PC-9 (cell line): ENCODE data around the gene ENGASE. TPM values are rescaled to one million over a fixed set of nuclear protein-coding genes. Genes with fewer than 3 reads are reported as not detected.

Source experiments
- BruUV-seq: library from RNA; stranded (reverse); fragments of 400-500 nt; replicated peaks from 2 replicates; lab custom pipeline; 2021; lab: Mats Ljungman, UMichigan
- CTCF ChIA-PET: fragments of 300-600 bp; sonication (Branson Sonifier 250); formaldehyde crosslinking; loops from one replicate; lab custom pipeline; 2022; ENCODE audit warnings: antibody characterized with exemption; lab: Charles Lee
- POLR2A ChIA-PET: fragments of 300-600 bp; sonication (Branson Sonifier 250); formaldehyde crosslinking; loops from one replicate; lab custom pipeline; 2022; ENCODE audit warnings: antibody characterized with exemption; ENCODE audit not compliant: unreplicated experiment; lab: Charles Lee
- DNase-seq, 2 experiments: peaks; one replicate each; pipeline versions ENCODE4 v3.0.0 to v3.0.0-alpha.2; 2015 to 2022; ENCODE audit warnings: mixed read lengths in 1 of 2
- H2AFZ ChIP-seq: fragments of 200-600 bp; sonication (generic); 2 replicates; pipeline ENCODE4 v1.8.1; 2017; ENCODE audit warnings: antibody characterized with exemption
- H3F3A ChIP-seq: fragments of 200-600 bp; sonication (generic); 2 replicates; pipeline ENCODE4 v1.8.1; 2017; ENCODE audit warnings: antibody characterized with exemption, mild to moderate bottlenecking, low read depth; ENCODE audit not compliant: insufficient read depth
- H3K27ac ChIP-seq: fragments of 200-600 bp; sonication (generic); 2 replicates; pipeline ENCODE4 v1.6.1; 2016; ENCODE audit warnings: mixed run types
- H3K27me3 ChIP-seq: fragments of 200-600 bp; sonication (generic); 2 replicates; pipeline ENCODE4 v1.6.1; 2016; ENCODE audit warnings: low read depth, mixed run types; ENCODE audit not compliant: insufficient read depth
- H3K36me3 ChIP-seq: fragments of 200-600 bp; sonication (generic); 2 replicates; pipeline ENCODE4 v1.6.1; 2016; ENCODE audit warnings: low read depth, mixed run types
- H3K4me1 ChIP-seq: fragments of 200-600 bp; sonication (generic); replicated peaks from 2 replicates; pipeline ENCODE4 v1.6.1; 2016; ENCODE audit warnings: mixed run types; ENCODE audit not compliant: insufficient read depth
- H3K4me2 ChIP-seq: fragments of 200-600 bp; sonication (generic); 2 replicates; pipeline ENCODE4 v1.6.1; 2017; ENCODE audit warnings: mixed run types
- H3K4me3 ChIP-seq: fragments of 200-600 bp; sonication (generic); 2 replicates; pipeline ENCODE4 v1.6.1; 2016; ENCODE audit warnings: mixed run types
- H3K79me2 ChIP-seq: fragments of 200-600 bp; sonication (generic); 2 replicates; pipeline ENCODE4 v1.6.1; 2017; ENCODE audit warnings: low read depth, mixed run types
- H3K9me2 ChIP-seq: fragments of 200-600 bp; sonication (generic); 2 replicates; pipeline ENCODE4 v1.8.1; 2017; ENCODE audit warnings: mild to moderate bottlenecking; ENCODE audit not compliant: insufficient read depth
- H3K9me3 ChIP-seq: fragments of 200-600 bp; sonication (generic); 2 replicates; pipeline ENCODE4 v1.8.1; 2016; ENCODE audit warnings: low read depth; ENCODE audit not compliant: insufficient read depth
- H4K20me1 ChIP-seq: fragments of 200-600 bp; sonication (generic); 2 replicates; pipeline ENCODE4 v1.8.1; 2017; ENCODE audit not compliant: insufficient read depth
- EZH2 ChIP-seq: fragments of 200-600 bp; sonication (generic); IDR thresholded peaks from 2 replicates; pipeline ENCODE4 v1.8.0; 2017; ENCODE audit warnings: antibody characterized with exemption, low read depth
- intact Hi-C: fragments of 100-400 bp; cut with micrococcal nuclease; formaldehyde crosslinking; loops from one replicate; pipeline ENCODE4 v1.10.0; 2022; ENCODE audit not compliant: unreplicated experiment
- total RNA-seq: library from RNA; stranded (reverse); gene quantifications from 2 replicates; pipeline ENCODE4 v1.2.3, GENCODE V29; 2021
- TF ChIP-seq, protein P1 (sequence below): fragments of 200-600 bp; sonication (generic); conservative IDR thresholded peaks from 2 replicates; pipeline ENCODE4 v1.6.1; 2017; ENCODE audit warnings: mixed run types, antibody characterized with exemption, mild to moderate bottlenecking, moderate library complexity

Gene ENGASE
- total RNA-seq, 1 experiment from 2014 or later = 15.7 TPM

- intact Hi-C loops = no loop called here
- H3K9me3 ChIP-seq = no peaks in the 10 kb centered on the region
- no TSS peak for BruUV-seq
- no peak overlapping the region for H3K4me2 ChIP-seq
- H4K20me1 ChIP-seq = no peaks in the 10 kb centered on the region
- no peak for DNase-seq
- ChIA-PET POLR2A (no interaction called here), CTCF (no interaction called here)
- H3K27me3 ChIP-seq = no peaks in the 10 kb centered on the region
- H3K27ac ChIP-seq = no peak overlapping the region
- H3F3A ChIP-seq = no peaks in the 10 kb centered on the region
- no peaks in the 10 kb centered on the region for H3K9me2 ChIP-seq
- H3K4me1 ChIP-seq = 0 out of 2 replicates have a peak, but pooled peaks cover 3% of the 10 kb centered on the region
- TF ChIP-seq, protein P1, sequence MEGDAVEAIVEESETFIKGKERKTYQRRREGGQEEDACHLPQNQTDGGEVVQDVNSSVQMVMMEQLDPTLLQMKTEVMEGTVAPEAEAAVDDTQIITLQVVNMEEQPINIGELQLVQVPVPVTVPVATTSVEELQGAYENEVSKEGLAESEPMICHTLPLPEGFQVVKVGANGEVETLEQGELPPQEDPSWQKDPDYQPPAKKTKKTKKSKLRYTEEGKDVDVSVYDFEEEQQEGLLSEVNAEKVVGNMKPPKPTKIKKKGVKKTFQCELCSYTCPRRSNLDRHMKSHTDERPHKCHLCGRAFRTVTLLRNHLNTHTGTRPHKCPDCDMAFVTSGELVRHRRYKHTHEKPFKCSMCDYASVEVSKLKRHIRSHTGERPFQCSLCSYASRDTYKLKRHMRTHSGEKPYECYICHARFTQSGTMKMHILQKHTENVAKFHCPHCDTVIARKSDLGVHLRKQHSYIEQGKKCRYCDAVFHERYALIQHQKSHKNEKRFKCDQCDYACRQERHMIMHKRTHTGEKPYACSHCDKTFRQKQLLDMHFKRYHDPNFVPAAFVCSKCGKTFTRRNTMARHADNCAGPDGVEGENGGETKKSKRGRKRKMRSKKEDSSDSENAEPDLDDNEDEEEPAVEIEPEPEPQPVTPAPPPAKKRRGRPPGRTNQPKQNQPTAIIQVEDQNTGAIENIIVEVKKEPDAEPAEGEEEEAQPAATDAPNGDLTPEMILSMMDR = no peak
- TF ChIP-seq EZH2 = no peak
- no peak overlapping the region for H2AFZ ChIP-seq
- H3K4me3 ChIP-seq = no peak overlapping the region
- no peaks in the 10 kb centered on the region for H3K79me2 ChIP-seq
- H3K36me3 ChIP-seq = no peaks in the 10 kb centered on the region
Observed at GRCh38 chr17:79079421-79080200, 5.0 kb downstream of the ENGASE start.

DNA sequence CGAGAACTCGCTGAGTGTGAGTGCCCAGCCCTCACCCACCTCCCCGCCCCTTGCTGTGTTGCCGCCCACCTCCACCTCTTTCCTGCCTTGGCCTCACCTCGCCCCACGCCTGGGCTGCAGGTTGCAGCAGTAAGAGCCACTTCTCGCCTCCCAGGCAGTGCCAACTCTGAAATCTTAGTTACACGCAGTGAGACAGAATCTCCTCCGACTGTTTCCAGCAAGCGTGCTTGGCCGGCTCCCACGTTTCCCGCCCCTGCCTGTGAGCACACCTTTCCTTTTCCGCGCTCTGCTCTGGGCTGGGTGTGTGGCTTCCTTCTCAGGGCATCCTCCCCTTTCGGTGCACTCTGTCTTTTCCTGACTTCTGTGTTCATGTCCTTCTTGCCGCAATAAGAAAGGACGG, 5.7 kb downstream of the ENGASE start:
- BruUV-seq = no TSS peak
- POLR2A ChIA-PET = no interaction called here
- Histone ChIP-seq H3K4me3 (no peak overlapping the region), H3K27ac (no peak overlapping the region), H2AFZ (no peak overlapping the region), H3K9me3 (no peaks in the 10 kb centered on the region), H3K27me3 (no peaks in the 10 kb centered on the region), H3K4me1 (0 out of 2 replicates have a peak, but pooled peaks cover 3% of the 10 kb centered on the region), H3K4me2 (no peak overlapping the region), H3K79me2 (no peaks in the 10 kb centered on the region), H3K36me3 (no peaks in the 10 kb centered on the region), H4K20me1 (no peaks in the 10 kb centered on the region), H3K9me2 (no peaks in the 10 kb centered on the region), H3F3A (no peaks in the 10 kb centered on the region)
- intact Hi-C loops = no loop called here
- no peak for DNase-seq
- TF ChIP-seq EZH2 = no peak
- TF ChIP-seq, protein P1 = no peak
- CTCF ChIA-PET = no interaction called here

DNA sequence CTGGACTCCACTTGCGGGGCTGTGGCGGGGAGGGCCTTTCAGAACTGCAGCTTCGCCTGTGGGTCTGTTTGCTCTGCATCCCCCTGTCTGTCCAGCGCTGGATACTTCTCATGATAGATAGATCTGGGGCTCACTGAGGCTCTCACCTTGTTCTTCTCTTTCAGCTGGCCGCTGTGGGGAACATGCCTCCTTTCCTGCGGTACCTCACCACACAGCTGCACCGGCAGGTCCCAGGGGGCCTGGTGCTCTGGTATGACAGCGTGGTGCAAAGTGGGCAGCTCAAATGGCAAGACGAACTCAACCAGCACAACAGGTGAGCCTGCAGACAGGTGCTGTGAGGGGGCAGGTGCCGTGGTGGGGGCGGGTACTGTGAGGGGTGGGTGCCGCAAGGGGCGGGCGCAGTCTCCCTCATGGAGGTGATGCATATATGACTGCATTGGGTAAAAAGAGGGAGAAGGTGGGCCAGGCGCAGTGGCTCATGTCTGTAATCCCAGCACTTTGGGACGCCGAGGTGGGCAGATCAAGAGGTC, 6.2 kb downstream of the ENGASE start:
- Histone ChIP-seq H3F3A (no peaks in the 10 kb centered on the region), H3K4me2 (no peak overlapping the region), H3K4me3 (no peak overlapping the region), H4K20me1 (no peaks in the 10 kb centered on the region), H3K27ac (no peak overlapping the region), H3K4me1 (no peaks in the 10 kb centered on the region), H3K79me2 (no peaks in the 10 kb centered on the region), H2AFZ (no peak overlapping the region), H3K27me3 (no peaks in the 10 kb centered on the region), H3K36me3 (no peaks in the 10 kb centered on the region), H3K9me2 (no peaks in the 10 kb centered on the region), H3K9me3 (no peaks in the 10 kb centered on the region)
- POLR2A ChIA-PET = no interaction called here
- DNase-seq = no peak
- TF ChIP-seq EZH2 = no peak
- TF ChIP-seq, protein P1 = no peak
- intact Hi-C loops = no loop called here
- no TSS peak for BruUV-seq
- CTCF ChIA-PET = no interaction called here
